A673 (cell line): ENCODE results near the gene FRAS1. TPM values are rescaled to one million over a fixed set of nuclear protein-coding genes. Genes with fewer than 3 reads are reported as not detected.

ENCODE experiments used
- BruUV-seq: library from RNA; stranded (reverse); fragments of 400-500 nt; replicated peaks from 2 replicates; lab custom pipeline; 2021; lab: Mats Ljungman, UMichigan
- CTCF ChIA-PET: fragments of 300-600 bp; sonication (Branson Sonifier 250); formaldehyde crosslinking; loops from one replicate; lab custom pipeline; 2022; ENCODE audit warnings: antibody characterized with exemption; lab: Charles Lee
- POLR2A ChIA-PET: fragments of 300-600 bp; sonication (Branson Sonifier 250); formaldehyde crosslinking; loops from one replicate; lab custom pipeline; 2022; ENCODE audit warnings: antibody characterized with exemption; ENCODE audit not compliant: low non-redundant PET; lab: Charles Lee
- DNase-seq: peaks from one replicate; pipeline ENCODE4 v3.0.0-alpha.2; 2015; ENCODE audit warnings: low spot score
- H3K27ac ChIP-seq: fragments of 200-600 bp; sonication (generic); 2 replicates; pipeline ENCODE4 v1.5.1; 2016; ENCODE audit warnings: mixed run types, low read depth, mild to moderate bottlenecking, mixed read lengths, antibody characterized with exemption, low read length; ENCODE audit not compliant: poor library complexity, severe bottlenecking
- H3K27me3 ChIP-seq: fragments of 200-600 bp; sonication (generic); replicated peaks from 2 replicates; pipeline ENCODE4 v1.6.1; 2017; ENCODE audit warnings: mixed run types, low read depth, mild to moderate bottlenecking, mixed read lengths, antibody characterized with exemption, low read length; ENCODE audit not compliant: insufficient read depth, poor library complexity
- H3K36me3 ChIP-seq: fragments of 200-600 bp; sonication (generic); 2 replicates; pipeline ENCODE4 v1.6.1; 2016; ENCODE audit warnings: mixed run types, mild to moderate bottlenecking, mixed read lengths, antibody characterized with exemption, low read length; ENCODE audit not compliant: insufficient read depth, poor library complexity, severe bottlenecking
- H3K4me1 ChIP-seq: fragments of 200-600 bp; sonication (generic); 2 replicates; pipeline ENCODE4 v1.6.1; 2017; ENCODE audit warnings: mixed run types, mild to moderate bottlenecking, mixed read lengths, antibody characterized with exemption, low read length; ENCODE audit not compliant: insufficient read depth, poor library complexity, severe bottlenecking
- H3K4me3 ChIP-seq: fragments of 200-600 bp; sonication (generic); 2 replicates; pipeline ENCODE4 v1.5.1; 2016; ENCODE audit warnings: low read depth, mixed run types, mild to moderate bottlenecking, mixed read lengths, low read length; ENCODE audit not compliant: poor library complexity, severe bottlenecking
- H3K9me3 ChIP-seq: fragments of 200-600 bp; sonication (generic); 2 replicates; pipeline ENCODE4 v1.6.1; 2016; ENCODE audit warnings: mixed run types, low read depth, mild to moderate bottlenecking, mixed read lengths, antibody characterized with exemption, low read length; ENCODE audit not compliant: poor library complexity, severe bottlenecking
- EZH2 ChIP-seq: fragments of 200-600 bp; sonication (generic); IDR thresholded peaks from 2 replicates; pipeline ENCODE4 v1.6.1; 2017; ENCODE audit warnings: borderline replicate concordance, low read depth, mild to moderate bottlenecking, mixed read lengths, antibody characterized with exemption, low read length; ENCODE audit not compliant: poor library complexity, severe bottlenecking
- intact Hi-C: fragments of 100-400 bp; cut with micrococcal nuclease; formaldehyde crosslinking; loops from one replicate; pipeline ENCODE4 v1.10.0; 2022; ENCODE audit not compliant: unreplicated experiment
- total RNA-seq: library from RNA; stranded (reverse); gene quantifications from 2 replicates; pipeline ENCODE4 v1.2.3, GENCODE V29; 2021
- TF ChIP-seq, protein P1 (sequence below): fragments of 300-800, 200-600 bp; sonication (generic); conservative IDR thresholded peaks from 2 replicates; pipeline ENCODE4 v1.5.1; 2017; ENCODE audit warnings: low read depth, mild to moderate bottlenecking, antibody characterized with exemption, low read length, moderate library complexity, mixed read lengths

The FRAS1 gene
- total RNA-seq, 1 experiment from 2014 or later, result 0.06 TPM

DNA sequence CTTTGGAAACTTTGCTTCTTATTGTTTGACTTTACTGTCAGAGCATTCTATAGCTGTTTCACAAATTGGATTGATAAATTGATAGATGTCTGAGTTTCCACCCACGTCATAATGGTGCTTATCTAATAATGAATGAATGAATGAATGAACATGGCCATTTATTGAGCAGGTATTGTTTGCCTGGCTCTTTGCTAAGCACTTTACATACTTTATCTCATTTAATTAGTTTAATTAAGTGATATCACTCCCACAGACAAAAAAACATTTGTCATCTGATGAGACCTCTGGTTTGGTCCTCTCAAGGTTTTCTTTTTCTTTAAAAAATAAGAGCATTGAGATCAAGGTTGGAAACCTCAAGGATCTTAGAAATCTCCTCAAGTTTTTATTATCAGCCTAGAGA lies 2.8 kb downstream of the FRAS1 start:
- intact Hi-C loops, result loop anchor here (2.0 kb wide), 1 partner anchor 457 kb away; no protein-coding TSS in a partner anchor
- ChIA-PET CTCF (interaction anchor here (0.6 kb wide), 1 partner anchor 8 kb away, joined by 4 read pairs; no protein-coding TSS in a partner anchor), POLR2A (no interaction called here)
- no TSS peak for BruUV-seq
- Histone ChIP-seq H3K27me3 (peaks cover 4% of the 10 kb centered on the region), H3K9me3 (no peaks in the 10 kb centered on the region), H3K4me1 (no peaks in the 10 kb centered on the region), H3K36me3 (no peaks in the 10 kb centered on the region), H3K27ac (no peak overlapping the region), H3K4me3 (no peak overlapping the region)
- TF ChIP-seq, protein P1, sequence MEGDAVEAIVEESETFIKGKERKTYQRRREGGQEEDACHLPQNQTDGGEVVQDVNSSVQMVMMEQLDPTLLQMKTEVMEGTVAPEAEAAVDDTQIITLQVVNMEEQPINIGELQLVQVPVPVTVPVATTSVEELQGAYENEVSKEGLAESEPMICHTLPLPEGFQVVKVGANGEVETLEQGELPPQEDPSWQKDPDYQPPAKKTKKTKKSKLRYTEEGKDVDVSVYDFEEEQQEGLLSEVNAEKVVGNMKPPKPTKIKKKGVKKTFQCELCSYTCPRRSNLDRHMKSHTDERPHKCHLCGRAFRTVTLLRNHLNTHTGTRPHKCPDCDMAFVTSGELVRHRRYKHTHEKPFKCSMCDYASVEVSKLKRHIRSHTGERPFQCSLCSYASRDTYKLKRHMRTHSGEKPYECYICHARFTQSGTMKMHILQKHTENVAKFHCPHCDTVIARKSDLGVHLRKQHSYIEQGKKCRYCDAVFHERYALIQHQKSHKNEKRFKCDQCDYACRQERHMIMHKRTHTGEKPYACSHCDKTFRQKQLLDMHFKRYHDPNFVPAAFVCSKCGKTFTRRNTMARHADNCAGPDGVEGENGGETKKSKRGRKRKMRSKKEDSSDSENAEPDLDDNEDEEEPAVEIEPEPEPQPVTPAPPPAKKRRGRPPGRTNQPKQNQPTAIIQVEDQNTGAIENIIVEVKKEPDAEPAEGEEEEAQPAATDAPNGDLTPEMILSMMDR, result no peak
- no peak for TF ChIP-seq EZH2
- DNase-seq, result no peak

DNA sequence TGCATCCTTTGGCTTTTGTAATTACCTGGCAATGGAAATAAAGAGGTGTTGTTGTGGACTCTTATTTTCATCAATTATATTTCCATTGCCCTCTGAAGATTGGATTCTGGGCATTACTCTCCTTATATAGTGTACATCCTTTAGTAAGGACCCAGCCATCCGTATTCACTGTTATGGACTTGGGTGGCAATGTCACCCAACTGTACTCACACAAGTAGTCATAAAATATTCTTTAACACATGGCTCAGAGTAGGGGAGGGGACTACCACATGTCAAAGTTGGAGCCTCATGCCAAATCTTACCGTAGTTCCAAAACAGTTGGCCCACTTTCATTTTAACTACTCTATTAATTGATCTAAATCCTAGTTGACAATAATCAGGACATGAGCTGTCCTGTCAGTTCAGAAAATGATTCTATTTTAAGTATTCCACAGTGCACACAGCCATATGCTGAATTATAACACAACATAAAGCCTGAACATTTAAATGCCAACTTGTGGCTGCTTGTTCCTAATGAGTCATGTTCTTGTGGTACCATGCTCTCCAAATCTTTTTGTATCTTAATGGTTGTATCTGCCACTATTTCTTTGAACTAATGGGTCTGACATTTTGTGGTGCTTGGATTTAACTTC lies 4.9 kb downstream of the FRAS1 start:
- no peak overlapping the region for H3K27ac ChIP-seq
- intact Hi-C loops, result loop anchor here (2.0 kb wide), 1 partner anchor 455 kb away; no protein-coding TSS in a partner anchor
- BruUV-seq, result no TSS peak
- no peak for DNase-seq
- CTCF ChIA-PET, result no interaction called here
- H3K36me3 ChIP-seq, result no peaks in the 10 kb centered on the region
- TF ChIP-seq EZH2, result no peak
- TF ChIP-seq, protein P1, result no peak
- POLR2A ChIA-PET, result no interaction called here
- peaks cover 4% of the 10 kb centered on the region for H3K27me3 ChIP-seq
- H3K9me3 ChIP-seq, result no peaks in the 10 kb centered on the region
- H3K4me1 ChIP-seq, result no peaks in the 10 kb centered on the region
- H3K4me3 ChIP-seq, result no peak overlapping the region

DNA sequence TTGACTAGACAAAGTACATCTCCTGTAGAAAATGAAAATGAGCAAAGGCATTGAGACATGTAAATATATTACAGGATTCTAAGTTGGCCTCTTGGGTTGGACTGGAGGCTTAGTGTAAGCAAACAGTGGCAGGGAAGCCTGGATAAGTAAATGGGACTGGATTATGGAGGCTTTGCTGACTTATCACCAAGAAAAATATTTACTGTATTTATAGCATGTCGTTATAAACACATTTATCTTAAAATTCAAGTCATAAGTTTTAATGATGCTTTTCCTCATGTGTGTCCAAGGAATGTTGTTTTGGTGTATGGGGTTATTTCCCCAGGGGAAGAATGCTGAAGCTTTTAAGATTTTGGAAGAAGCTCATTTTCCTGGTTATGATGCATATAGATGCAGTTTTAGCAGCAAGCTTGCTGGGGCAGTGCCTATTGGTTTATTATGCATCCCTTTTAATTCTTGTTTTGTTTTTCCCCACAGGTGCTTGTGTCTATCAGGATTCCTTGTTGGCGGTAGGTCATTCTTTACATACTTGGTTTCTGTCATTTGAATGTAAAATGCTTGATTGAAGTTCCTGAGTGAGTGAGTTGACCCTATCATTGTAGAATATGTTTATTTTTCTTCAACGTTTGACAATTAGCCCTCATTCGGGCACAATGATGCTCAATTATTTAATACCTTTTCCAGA lies 8.5 kb downstream of the FRAS1 start:
- H3K36me3 ChIP-seq, result no peaks in the 10 kb centered on the region
- no peaks in the 10 kb centered on the region for H3K9me3 ChIP-seq
- DNase-seq, result no peak
- ChIA-PET POLR2A (no interaction called here), CTCF (no interaction called here)
- TF ChIP-seq, protein P1, result no peak
- TF ChIP-seq EZH2, result no peak
- peaks cover 4% of the 10 kb centered on the region for H3K27me3 ChIP-seq
- BruUV-seq, result no TSS peak
- no peak overlapping the region for H3K4me3 ChIP-seq
- no peaks in the 10 kb centered on the region for H3K4me1 ChIP-seq
- H3K27ac ChIP-seq, result no peak overlapping the region
- intact Hi-C loops, result no loop called here
